DMS79 (cell line): ENCODE measurements around the gene KCNN3.

Experiments used
- DNase-seq: peaks from one replicate; lab custom pipeline; 2025; lab: John Stamatoyannopoulos, UW

KCNN3 gene

GRCh38 chr1:154840269-154841176, 29.6 kb downstream of the KCNN3 start:
- no peak for DNase-seq

DNA sequence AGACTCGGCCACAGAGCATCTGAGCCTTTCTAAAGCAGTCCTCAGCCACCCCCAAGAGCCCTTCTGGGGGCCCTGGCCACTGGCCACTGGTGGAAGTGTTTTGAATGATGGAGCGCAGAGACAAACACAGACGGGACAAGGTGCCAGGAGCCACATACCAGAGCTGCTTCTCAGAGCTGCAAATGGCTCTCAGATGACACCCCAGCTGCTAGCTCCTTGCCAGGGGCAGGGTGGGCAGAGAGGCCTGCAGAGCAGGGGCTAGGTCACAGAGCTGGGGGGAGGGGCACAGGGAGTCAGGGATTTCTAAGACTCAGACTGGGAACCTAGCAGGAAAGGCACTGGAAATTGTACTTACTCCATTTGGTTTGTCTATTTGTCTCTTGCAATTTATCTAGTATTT, 30.4 kb downstream of the KCNN3 start:
- DNase-seq = no peak

DNA sequence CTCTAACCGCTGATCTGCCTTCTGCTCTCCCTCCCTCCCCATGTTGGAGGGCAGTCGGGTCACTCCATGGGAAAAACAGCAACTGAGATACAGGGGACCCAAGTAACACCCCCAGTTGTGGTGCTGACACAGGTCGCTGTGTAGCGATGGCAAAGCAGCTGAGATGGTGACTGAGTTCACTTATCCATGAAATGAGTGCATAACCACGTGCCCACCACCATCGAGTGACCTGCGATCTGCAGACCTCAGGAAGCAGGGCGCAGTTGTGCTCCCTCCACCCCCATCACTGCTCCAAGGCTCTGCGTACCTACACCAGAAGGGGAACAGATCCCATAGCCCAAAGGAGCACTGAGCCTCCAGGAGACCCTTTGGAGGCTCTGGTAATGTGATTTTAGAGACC, 31.1 kb downstream of the KCNN3 start:
- DNase-seq = no peak

- DNase-seq = no peak
These were observed 31.6 kb downstream of the KCNN3 start for GRCh38 chr1:154838461-154838860.

DNA sequence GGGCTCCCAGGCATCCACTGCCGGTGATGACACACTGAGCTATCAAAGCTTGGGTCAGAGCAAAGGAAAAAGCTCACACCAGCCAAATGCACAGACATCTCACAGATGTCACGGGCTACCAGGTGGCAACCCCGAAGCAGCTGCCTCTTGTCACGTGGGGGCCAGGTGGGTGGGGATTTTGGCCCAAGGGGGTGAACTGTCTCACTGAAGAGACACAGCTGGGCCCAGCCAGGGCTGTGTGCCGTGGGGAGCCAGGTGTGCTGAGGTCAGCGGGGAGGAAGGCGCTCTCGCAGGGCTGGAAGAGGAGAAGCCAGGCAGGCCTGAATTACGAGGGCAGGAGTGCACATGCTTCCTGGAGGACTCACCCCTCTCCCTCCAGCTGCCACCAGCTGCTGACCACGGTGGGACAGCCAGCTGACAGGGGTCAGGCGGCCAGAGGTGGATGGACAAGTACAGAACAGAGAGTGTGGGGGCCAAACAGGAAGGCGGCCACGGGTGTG, 32.4 kb downstream of the KCNN3 start:
- peak; percentile 51 for DNase-seq

- DNase-seq = no peak
These were observed 32.9 kb downstream of the KCNN3 start for GRCh38 chr1:154837034-154837671.

- DNase-seq = peak; percentile 89
These were observed 34.4 kb downstream of the KCNN3 start for GRCh38 chr1:154835531-154836324.

DNA sequence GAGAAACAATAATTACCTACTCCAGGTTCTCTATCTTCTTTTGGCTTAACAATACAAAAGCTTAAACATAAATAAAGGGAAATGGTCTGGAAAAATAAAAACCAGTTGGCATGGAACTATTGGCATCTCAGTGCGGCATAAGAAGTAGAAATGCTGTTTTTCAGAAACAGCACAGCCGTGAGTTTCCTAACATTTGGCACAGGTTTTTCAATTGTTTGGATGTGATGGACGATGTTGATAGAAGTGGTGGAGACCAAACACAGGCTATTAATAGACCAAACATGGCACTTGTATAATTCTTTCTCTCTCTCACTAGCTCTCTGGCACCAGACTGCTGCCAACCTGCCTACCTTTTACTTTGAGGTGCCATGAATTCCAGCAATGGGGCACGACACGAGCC, 36.2 kb downstream of the KCNN3 start:
- DNase-seq = no peak

DNA sequence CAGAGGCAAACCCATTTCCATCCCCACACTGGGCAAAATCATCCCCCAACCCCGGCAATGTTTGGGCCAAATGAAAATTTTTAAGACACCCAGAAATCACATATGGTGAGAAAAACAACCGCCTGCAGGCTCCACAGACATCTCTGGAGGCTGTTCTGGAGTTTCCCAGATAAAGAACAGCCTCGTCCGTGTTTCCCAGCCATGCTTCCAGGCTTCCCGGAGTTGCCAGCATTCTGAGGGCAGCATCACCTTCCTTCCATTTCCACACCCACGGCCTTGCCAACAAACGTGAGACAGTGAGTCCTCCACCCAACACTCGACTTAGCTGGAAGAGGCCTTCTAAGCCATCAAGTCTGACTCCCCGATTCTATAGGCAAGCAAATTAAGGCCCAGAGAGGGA, 36.9 kb downstream of the KCNN3 start:
- no peak for DNase-seq

DNA sequence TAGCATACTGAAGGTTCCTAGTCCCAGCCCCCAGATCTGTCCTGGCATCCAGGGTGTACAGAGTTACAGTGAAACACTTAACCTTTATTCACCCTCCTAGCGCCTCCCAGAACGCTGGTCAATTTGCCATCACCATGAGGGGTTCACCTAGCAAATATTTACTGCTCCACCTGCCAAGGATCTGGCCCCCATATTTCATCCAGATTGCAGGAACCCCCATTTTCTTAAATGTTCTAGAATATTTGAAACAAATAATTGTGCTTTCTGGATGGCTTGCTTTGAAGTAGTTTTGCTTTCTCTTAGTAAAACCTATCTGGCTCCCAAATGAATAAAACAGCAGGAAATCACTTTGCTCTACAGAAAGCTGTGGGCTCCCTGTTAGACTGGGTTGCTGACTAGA, 37.7 kb downstream of the KCNN3 start:
- no peak for DNase-seq

DNA sequence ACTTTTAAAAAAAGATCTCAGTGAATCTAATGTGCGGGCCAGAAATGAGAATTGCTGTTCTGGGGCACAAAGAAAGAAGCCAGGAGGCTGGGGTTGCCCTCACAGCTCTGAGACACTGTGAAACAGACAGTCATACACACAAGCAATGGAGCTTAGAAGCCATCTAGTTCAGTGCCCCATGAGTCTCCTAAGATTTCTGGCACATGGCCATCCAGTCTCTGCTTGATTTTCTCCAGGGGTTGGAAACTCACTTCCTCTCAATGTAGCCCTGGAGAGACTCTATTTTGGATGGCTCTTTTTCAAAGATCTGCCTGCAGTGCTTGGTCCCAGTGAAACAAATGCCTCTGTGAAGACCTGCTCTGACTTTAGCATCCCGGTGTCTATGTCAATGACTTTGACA, 38.6 kb downstream of the KCNN3 start:
- no peak for DNase-seq

GRCh38 chr1:154829062-154829461, 41.0 kb downstream of the KCNN3 start:
- no peak for DNase-seq

GRCh38 chr1:154824179-154825000, 45.7 kb downstream of the KCNN3 start:
- no peak for DNase-seq

DNA sequence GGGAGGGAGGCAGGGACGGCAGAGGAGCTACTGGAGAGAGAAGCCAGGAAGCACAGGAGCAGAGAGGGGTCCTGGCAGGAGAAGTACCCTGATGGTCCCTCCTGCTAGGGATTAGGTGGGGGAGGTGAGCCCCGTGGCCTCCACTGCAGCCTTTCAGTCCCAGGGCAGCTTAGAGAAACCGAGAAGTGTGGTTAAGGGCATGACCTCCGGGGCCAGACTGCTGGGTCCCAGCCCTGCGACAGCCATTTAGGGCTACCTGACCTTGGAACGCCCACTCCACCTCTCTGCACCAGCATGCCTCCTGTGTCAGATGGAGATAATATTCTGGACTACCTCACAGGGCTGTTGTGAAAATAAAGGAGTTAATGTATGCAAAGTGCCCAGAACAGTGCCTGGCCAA, 47.4 kb downstream of the KCNN3 start:
- no peak for DNase-seq

GRCh38 chr1:154822233-154822632, 47.8 kb downstream of the KCNN3 start:
- DNase-seq = no peak

- DNase-seq = no peak
These were observed 49.0 kb downstream of the KCNN3 start for GRCh38 chr1:154821083-154821482.

DNA sequence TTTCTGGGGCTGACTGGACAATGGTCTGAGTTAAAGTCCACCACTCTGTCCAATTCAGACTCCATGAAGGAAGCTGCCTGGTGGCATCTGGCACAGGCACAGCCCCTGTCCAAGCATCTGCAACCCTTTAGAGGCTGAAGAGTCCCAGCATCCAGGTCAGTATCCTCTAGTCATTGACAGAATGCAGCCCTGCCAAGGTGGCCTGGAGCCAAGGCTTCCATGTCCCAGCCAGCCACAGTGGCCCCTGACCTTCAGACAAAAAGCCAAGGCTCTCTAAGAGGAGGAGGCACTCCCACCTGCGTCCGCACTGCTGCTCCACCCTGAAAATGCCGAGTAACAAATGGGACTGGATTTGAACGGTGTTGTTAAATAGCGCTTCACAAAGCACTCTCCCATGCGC, 49.4 kb downstream of the KCNN3 start:
- DNase-seq = no peak

- DNase-seq = no peak
These were observed 50.2 kb downstream of the KCNN3 start for GRCh38 chr1:154819628-154820590.

GRCh38 chr1:154818911-154819310, 51.2 kb downstream of the KCNN3 start:
- no peak for DNase-seq

DNA sequence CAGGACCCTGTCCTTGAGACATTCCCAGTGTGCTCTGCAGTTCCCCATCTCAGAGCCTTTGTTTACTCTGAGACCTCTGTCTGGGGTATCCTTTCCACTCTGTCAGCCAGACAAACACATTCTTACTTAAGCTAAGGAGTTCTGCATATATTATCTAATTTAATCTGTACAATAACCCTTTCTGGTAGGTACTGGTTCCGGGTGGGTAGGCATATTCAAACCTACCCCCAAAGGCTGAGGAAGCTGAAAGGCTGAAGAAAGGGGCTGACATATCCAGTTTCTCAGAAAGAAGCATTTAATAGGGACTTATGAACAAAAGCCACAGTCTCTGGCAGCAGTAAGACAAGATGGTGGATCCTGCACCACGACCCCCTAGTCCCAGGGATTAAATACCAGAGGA, 53.1 kb downstream of the KCNN3 start:
- DNase-seq = no peak
